Activated CD4-positive, CD25-positive, alpha-beta regulatory T cell treated with anti-CD3 and anti-CD28 coated beads, Interleukin-2, amount 50 U/mL, for 24 hours (primary cell): Measurements from ENCODE around the gene LRRC2.
"Not testable (repeated sequence)": the region's sequence is repeated elsewhere in the genome, so short reads cannot be mapped to it uniquely, and the experiment has no call there.

ENCODE experiments used
- ATAC-seq, 2 donors: fragments of 150-1000 bp; cut with Tn5 transposase; one replicate each; pipeline ENCODE4 v1.10.0; 2021; ENCODE audit warnings: mild to moderate bottlenecking in 1 of 2, moderate library complexity in 1 of 2

LRRC2 gene

GRCh38 chr3:46551615-46552014 lies 14.5 kb downstream of the LRRC2 start:
- no peak for ATAC-seq

- no peak for ATAC-seq
These were observed 16.1 kb downstream of the LRRC2 start for GRCh38 chr3:46549989-46550388.

GRCh38 chr3:46549408-46549904 lies 16.6 kb downstream of the LRRC2 start:
- no peak for ATAC-seq

GRCh38 chr3:46548611-46549010 lies 17.5 kb downstream of the LRRC2 start:
- not testable (repeated sequence) for ATAC-seq

- ATAC-seq, result no peak
These were observed 19.1 kb downstream of the LRRC2 start for GRCh38 chr3:46546896-46547440.

GRCh38 chr3:46545818-46546630 lies 20.1 kb downstream of the LRRC2 start:
- no peak for ATAC-seq

GRCh38 chr3:46544771-46545503 lies 21.2 kb downstream of the LRRC2 start:
- ATAC-seq, result no peak

GRCh38 chr3:46542801-46543201 lies 23.3 kb downstream of the LRRC2 start:
- ATAC-seq, result no peak

- no peak for ATAC-seq
These were observed 23.8 kb downstream of the LRRC2 start for GRCh38 chr3:46542344-46542743.

GRCh38 chr3:46541835-46542234 lies 24.3 kb downstream of the LRRC2 start:
- ATAC-seq, result no peak

GRCh38 chr3:46540550-46540949 lies 25.6 kb downstream of the LRRC2 start:
- ATAC-seq, result no peak

- no peak for ATAC-seq
These were observed 26.6 kb downstream of the LRRC2 start for GRCh38 chr3:46539443-46540005.

GRCh38 chr3:46538803-46539442 lies 27.2 kb downstream of the LRRC2 start:
- ATAC-seq, result peak; percentile 82 to 86

GRCh38 chr3:46538425-46538802 lies 27.7 kb downstream of the LRRC2 start:
- not testable (repeated sequence) for ATAC-seq

GRCh38 chr3:46537779-46538178 lies 28.3 kb downstream of the LRRC2 start:
- no peak for ATAC-seq

- no peak for ATAC-seq
These were observed 28.8 kb downstream of the LRRC2 start for GRCh38 chr3:46537316-46537715.

GRCh38 chr3:46536758-46537157 lies 29.3 kb downstream of the LRRC2 start:
- ATAC-seq, result no peak

- no peak for ATAC-seq
These were observed 30.4 kb downstream of the LRRC2 start for GRCh38 chr3:46535746-46536145.

GRCh38 chr3:46533091-46533490 lies 33.0 kb downstream of the LRRC2 start:
- no peak for ATAC-seq

GRCh38 chr3:46527239-46527638 lies 38.9 kb downstream of the LRRC2 start:
- no peak for ATAC-seq

GRCh38 chr3:46524832-46525231 lies 41.3 kb downstream of the LRRC2 start:
- no peak for ATAC-seq

GRCh38 chr3:46524008-46524407 lies 42.1 kb downstream of the LRRC2 start:
- ATAC-seq, result no peak

GRCh38 chr3:46523556-46523955 lies 42.5 kb downstream of the LRRC2 start:
- ATAC-seq, result no peak
